ENCODE data around the gene MSL3B.

The MSL3B gene

DNA sequence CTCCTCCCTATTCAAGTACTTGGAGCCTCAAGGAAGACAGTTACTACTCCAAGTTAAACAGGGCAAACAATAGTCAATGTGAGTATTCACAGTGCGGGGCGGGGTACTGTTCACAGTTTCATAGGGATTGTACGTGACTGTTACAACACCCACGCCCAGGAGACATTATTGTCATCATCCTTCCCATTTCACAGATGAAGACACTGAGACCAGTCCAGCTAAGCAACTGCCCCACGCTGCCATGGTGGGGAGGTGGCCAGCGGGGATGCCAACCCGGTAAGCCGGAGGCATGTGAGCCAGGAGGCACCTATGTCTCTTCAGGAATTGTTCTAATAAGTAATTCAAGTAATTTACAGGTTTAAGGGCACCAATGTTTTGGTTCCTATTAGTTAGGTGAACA, 14.8 kb downstream of the MSL3B start:
- intact Hi-C loops (cut with micrococcal nuclease): loop anchor here in 1 of 2 donors (10.0 kb wide), 1 partner anchor 641 kb away; the partner anchor contains the start of gene ARL4C
- H3K4me3 ChIP-seq (replicated peaks in 1 of 3; ENCODE audit: low read depth in 2 of 3, low read length in 3 of 3): peak overlapping the region in 1 of 3 experiments; percentile 95
- H3K27ac ChIP-seq (ENCODE audit: low read depth in 1 of 2, low read length in 2 of 2): no peak overlapping the region
- Mint-ChIP-seq H3K27me3 (ENCODE audit: low read depth in 3 of 3) (peaks cover 0 to 2% (median 1%) of the 10 kb centered on the region in 3 donors), H3K27ac (no peak overlapping the region), H3K4me3 (peak overlapping the region; percentile 95 to 98), H3K4me1 (peaks cover 40% of the 10 kb centered on the region), H3K36me3 (peaks cover 16 to 24% of the 10 kb centered on the region in 2 donors), H3K9me3 (no peaks in the 10 kb centered on the region)
- H3K4me2 ChIP-seq (replicated peaks; ENCODE audit: extremely low read depth, low read length, poor library complexity, severe bottlenecking): peak overlapping the region; percentile 100
- peak overlapping the region; percentile 43 for H3K9ac ChIP-seq (ENCODE audit: insufficient read depth, low read length, poor library complexity, severe bottlenecking)
- H3K79me2 ChIP-seq (ENCODE audit: insufficient read depth, low read length): peaks cover 61% of the 10 kb centered on the region
- H2AFZ ChIP-seq (ENCODE audit: insufficient read depth, low read depth, low read length, poor library complexity, severe bottlenecking): peak overlapping the region; percentile 98
- 90% methylated on average over 2 of the region's 8 CpGs for WGBS (ENCODE audit: insufficient coverage)
- H3K27me3 ChIP-seq (ENCODE audit: control insufficient read depth in 2 of 2, insufficient read depth in 2 of 2, low read length in 2 of 2): no peaks in the 10 kb centered on the region
- H3K9me3 ChIP-seq (replicated peaks in 1 of 2; ENCODE audit: control insufficient read depth in 1 of 2, insufficient read depth in 1 of 2, low read length in 2 of 2): no peaks in the 10 kb centered on the region
- peaks cover 29 to 34% of the 10 kb centered on the region in 2 donors for H3K4me1 ChIP-seq (ENCODE audit: control insufficient read depth in 1 of 2, insufficient read depth in 2 of 2, low read length in 2 of 2)
- no peak for DNase-seq
- peaks cover 21 to 28% of the 10 kb centered on the region in 2 donors for H3K36me3 ChIP-seq (replicated peaks in 1 of 2; ENCODE audit: control insufficient read depth in 1 of 2, insufficient read depth in 2 of 2, low read length in 2 of 2)
- no peak for TF ChIP-seq CTCF (IDR thresholded peaks at IDR 0.05)
- H4K20me1 ChIP-seq (ENCODE audit: insufficient read depth, low read length): no peaks in the 10 kb centered on the region

- Histone ChIP-seq H3K36me3 (replicated peaks in 1 of 2; ENCODE audit: control insufficient read depth in 1 of 2, insufficient read depth in 2 of 2, low read length in 2 of 2) (peaks cover 25 to 41% of the 10 kb centered on the region in 2 donors), H3K4me1 (ENCODE audit: control insufficient read depth in 1 of 2, insufficient read depth in 2 of 2, low read length in 2 of 2) (peaks cover 23 to 34% of the 10 kb centered on the region in 2 donors), H3K27ac (ENCODE audit: low read depth in 1 of 2, low read length in 2 of 2) (peak overlapping the region in 1 of 2 donors; percentile 9), H3K27me3 (ENCODE audit: control insufficient read depth in 2 of 2, insufficient read depth in 2 of 2, low read length in 2 of 2) (no peaks in the 10 kb centered on the region), H3K4me2 (replicated peaks; ENCODE audit: extremely low read depth, low read length, poor library complexity, severe bottlenecking) (peak overlapping the region; percentile 47), H2AFZ (ENCODE audit: insufficient read depth, low read depth, low read length, poor library complexity, severe bottlenecking) (peak overlapping the region; percentile 14), H3K4me3 (replicated peaks in 1 of 3; ENCODE audit: low read depth in 2 of 3, low read length in 3 of 3) (peak overlapping the region in 1 of 3 experiments; percentile 39), H3K9me3 (replicated peaks in 1 of 2; ENCODE audit: control insufficient read depth in 1 of 2, insufficient read depth in 1 of 2, low read length in 2 of 2) (no peaks in the 10 kb centered on the region), H4K20me1 (ENCODE audit: insufficient read depth, low read length) (no peaks in the 10 kb centered on the region), H3K9ac (ENCODE audit: insufficient read depth, low read length, poor library complexity, severe bottlenecking) (peak overlapping the region; percentile 10), H3K79me2 (ENCODE audit: insufficient read depth, low read length) (peaks cover 74% of the 10 kb centered on the region)
- Mint-ChIP-seq H3K27me3 (ENCODE audit: low read depth in 3 of 3) (peaks cover 0 to 2% (median 1%) of the 10 kb centered on the region in 3 donors), H3K4me3 (peak overlapping the region in 1 of 2 donors; percentile 59), H3K27ac (peak overlapping the region in 6 of 7 donors; percentile 2 to 74 (median 68)), H3K4me1 (peaks cover 33% of the 10 kb centered on the region), H3K36me3 (peaks cover 23 to 36% of the 10 kb centered on the region in 2 donors), H3K9me3 (no peaks in the 10 kb centered on the region)
- TF ChIP-seq CTCF (IDR thresholded peaks at IDR 0.05): no peak
- intact Hi-C loops (cut with micrococcal nuclease): loop anchor here in 1 of 2 donors (10.0 kb wide), 1 partner anchor 643 kb away; the partner anchor contains the start of gene ARL4C
- peak in 2 of 3 donors; percentile 11 to 28 for DNase-seq
- 0% methylated on average over 2 of the region's 3 CpGs for WGBS (ENCODE audit: insufficient coverage)
These were observed 16.1 kb downstream of the MSL3B start for GRCh38 chr2:233852056-233852455.
